NCI-H146 (cell line): ENCODE results near the gene METTL25B.

ENCODE experiments used
- DNase-seq: peaks from one replicate; lab custom pipeline; 2025; lab: John Stamatoyannopoulos, UW

METTL25B gene

GRCh38 chr1:156768610-156769295, 40.5 kb downstream of the METTL25B start:
- no peak for DNase-seq

DNA sequence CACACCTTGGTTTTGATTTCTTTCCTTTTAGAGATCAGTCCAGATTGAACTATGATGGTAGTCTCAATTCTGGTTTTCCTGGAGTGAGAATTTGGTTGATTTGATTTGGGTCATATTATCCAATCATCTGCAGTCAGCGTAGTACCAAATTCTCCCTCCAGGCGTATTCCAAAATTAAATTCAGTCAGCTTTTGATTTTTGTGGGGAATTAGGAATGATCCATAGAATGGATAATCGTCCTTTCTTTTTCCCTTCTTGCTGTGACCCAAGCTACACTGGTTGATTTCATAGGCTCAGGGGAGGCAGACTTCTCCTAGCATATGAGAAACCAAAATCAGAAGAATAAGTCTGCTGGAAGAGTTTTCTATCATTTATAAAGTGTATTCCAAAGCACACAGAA, 44.0 kb downstream of the METTL25B start:
- DNase-seq: no peak

- DNase-seq: no peak
Observed at GRCh38 chr1:156772728-156773497, 44.6 kb downstream of the METTL25B start.

- no peak for DNase-seq
Observed at GRCh38 chr1:156773607-156774006, 45.3 kb downstream of the METTL25B start.

GRCh38 chr1:156775799-156776198, 47.5 kb downstream of the METTL25B start:
- DNase-seq: no peak

- DNase-seq: no peak
Observed at GRCh38 chr1:156776942-156777341, 48.7 kb downstream of the METTL25B start.

GRCh38 chr1:156777573-156777972, 49.3 kb downstream of the METTL25B start:
- no peak for DNase-seq

- no peak for DNase-seq
Observed at GRCh38 chr1:156781585-156782186, 53.4 kb downstream of the METTL25B start.

DNA sequence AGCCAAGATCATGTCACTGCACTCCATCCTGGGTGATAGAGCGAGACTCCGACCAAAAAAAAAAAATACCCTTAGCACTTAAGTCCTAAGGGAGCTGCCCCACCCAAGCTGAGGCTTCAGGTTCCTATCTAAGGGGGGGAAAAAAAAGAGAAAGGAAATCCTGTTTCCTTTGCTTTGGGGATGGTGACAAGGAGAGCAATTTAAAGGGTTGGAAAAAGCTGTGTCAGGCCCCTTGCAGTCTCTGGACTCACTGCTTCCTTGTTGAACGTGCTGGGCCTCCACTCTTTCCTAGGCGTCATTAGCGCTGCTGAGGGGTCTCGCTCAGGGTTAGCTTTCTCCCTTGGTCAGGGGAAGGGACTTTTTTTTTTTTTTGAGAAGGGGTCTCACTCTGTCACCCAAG, 57.2 kb downstream of the METTL25B start:
- no peak for DNase-seq
